ENCODE measurements around the gene BHLHE41. TPM values are rescaled to one million over a fixed set of nuclear protein-coding genes. Genes with fewer than 3 reads are reported as not detected.

BHLHE41 gene
- total and polyA plus RNA-seq, 9 of the 15 experiments (the other 6 are each of a cell fraction or from before 2014, with no cell fraction given): not detected

GRCh38 chr12:26102953-26103352 lies 21.9 kb downstream of the BHLHE41 start (continued):
- TF ChIP-seq, protein P1, sequence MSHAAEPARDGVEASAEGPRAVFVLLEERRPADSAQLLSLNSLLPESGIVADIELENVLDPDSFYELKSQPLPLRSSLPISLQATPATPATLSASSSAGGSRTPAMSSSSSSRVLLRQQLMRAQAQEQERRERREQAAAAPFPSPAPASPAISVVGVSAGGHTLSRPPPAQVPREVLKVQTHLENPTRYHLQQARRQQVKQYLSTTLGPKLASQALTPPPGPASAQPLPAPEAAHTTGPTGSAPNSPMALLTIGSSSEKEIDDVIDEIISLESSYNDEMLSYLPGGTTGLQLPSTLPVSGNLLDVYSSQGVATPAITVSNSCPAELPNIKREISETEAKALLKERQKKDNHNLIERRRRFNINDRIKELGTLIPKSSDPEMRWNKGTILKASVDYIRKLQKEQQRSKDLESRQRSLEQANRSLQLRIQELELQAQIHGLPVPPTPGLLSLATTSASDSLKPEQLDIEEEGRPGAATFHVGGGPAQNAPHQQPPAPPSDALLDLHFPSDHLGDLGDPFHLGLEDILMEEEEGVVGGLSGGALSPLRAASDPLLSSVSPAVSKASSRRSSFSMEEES (CRISPR knock-in tag; IDR thresholded peaks at IDR 0.05): no peak
- TF ChIP-seq ILF3 (IDR thresholded peaks at IDR 0.05; ENCODE audit: borderline replicate concordance) (no peak), CBFA2T3 (IDR thresholded peaks at IDR 0.05) (no peak), ZBTB17 (CRISPR knock-in tag; IDR thresholded peaks at IDR 0.05) (no peak), JUNB (CRISPR knock-in tag; conservative IDR thresholded peaks at IDR 0.05) (no peak)

DNA sequence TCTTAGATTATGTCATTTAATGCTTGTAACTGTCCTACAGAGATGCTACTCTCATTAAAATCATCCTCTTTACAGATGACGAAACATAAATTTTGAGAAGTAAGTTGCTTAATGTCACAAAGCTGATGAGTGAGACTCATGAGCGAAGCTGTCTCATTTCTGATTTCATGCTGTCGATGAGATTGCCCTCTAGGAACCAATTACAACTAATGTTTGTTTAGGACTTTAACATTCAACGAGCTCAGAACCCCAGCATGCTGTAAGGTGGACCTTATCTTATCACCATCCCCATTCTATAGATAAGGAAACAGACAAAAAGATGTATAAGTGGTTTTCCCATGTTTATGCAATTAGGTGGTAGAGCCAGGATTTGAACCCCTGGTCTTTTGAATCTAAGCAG lies 23.1 kb downstream of the BHLHE41 start:
- intact Hi-C loops (cut with micrococcal nuclease): no loop called here
- TF ChIP-seq, protein P2, sequence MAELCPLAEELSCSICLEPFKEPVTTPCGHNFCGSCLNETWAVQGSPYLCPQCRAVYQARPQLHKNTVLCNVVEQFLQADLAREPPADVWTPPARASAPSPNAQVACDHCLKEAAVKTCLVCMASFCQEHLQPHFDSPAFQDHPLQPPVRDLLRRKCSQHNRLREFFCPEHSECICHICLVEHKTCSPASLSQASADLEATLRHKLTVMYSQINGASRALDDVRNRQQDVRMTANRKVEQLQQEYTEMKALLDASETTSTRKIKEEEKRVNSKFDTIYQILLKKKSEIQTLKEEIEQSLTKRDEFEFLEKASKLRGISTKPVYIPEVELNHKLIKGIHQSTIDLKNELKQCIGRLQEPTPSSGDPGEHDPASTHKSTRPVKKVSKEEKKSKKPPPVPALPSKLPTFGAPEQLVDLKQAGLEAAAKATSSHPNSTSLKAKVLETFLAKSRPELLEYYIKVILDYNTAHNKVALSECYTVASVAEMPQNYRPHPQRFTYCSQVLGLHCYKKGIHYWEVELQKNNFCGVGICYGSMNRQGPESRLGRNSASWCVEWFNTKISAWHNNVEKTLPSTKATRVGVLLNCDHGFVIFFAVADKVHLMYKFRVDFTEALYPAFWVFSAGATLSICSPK (IDR thresholded peaks at IDR 0.05; ENCODE audit: borderline replicate concordance): no peak
- no peak for TF ChIP-seq SMARCA5 (IDR thresholded peaks at IDR 0.05)
- TF ChIP-seq ELK1 (CRISPR knock-in tag; IDR thresholded peaks at IDR 0.05): no peak
- TF ChIP-seq ZNF766 (CRISPR knock-in tag; conservative IDR thresholded peaks at IDR 0.05): no peak
- TF ChIP-seq CEBPG (CRISPR knock-in tag; IDR thresholded peaks at IDR 0.05): no peak
- TF ChIP-seq CEBPG (tag; conservative IDR thresholded peaks at IDR 0.05 in 1 of 2, IDR thresholded peaks at IDR 0.05 in 1 of 2): peak in 1 of 2 experiments; percentile 47; a peak in 1 of 4 replicates
- TF ChIP-seq, protein P1 (CRISPR knock-in tag; IDR thresholded peaks at IDR 0.05): no peak
- no peak for TF ChIP-seq ZNF282 (CRISPR knock-in tag; IDR thresholded peaks at IDR 0.05)
- CTCF ChIA-PET (ENCODE audit: low intra/inter-chr PET ratio): interaction anchor here (1.1 kb wide), 1 partner anchor 16 kb away, joined by 3 read pairs; no protein-coding TSS in a partner anchor
- H2AFZ ChIP-seq (ENCODE audit: low read depth, low read length): no peak overlapping the region
- no peaks in the 10 kb centered on the region for H3K4me1 ChIP-seq (replicated peaks in 1 of 2; ENCODE audit: control insufficient read depth in 2 of 2, insufficient read depth in 2 of 2, low read length in 2 of 2)
- FAIRE-seq (no peak), ATAC-seq (no peak), DNase-seq (ENCODE audit: extremely low read depth in 1 of 4, low spot score in 3 of 4) (no peak)
- no peaks in the 10 kb centered on the region for H3K9me3 ChIP-seq (replicated peaks; ENCODE audit: control insufficient read depth, insufficient read depth, low read depth, low read length)
- H3K9ac ChIP-seq (ENCODE audit: insufficient read depth in 1 of 2, low read depth in 2 of 2, low read length in 2 of 2): no peak overlapping the region
- no peaks in the 10 kb centered on the region for H3K9me1 ChIP-seq (ENCODE audit: control insufficient read depth, insufficient read depth, low read length)
- no peak overlapping the region for H3K4me3 ChIP-seq
- WGBS (ENCODE audit: insufficient coverage, low coverage, missing lambda C conversion rate): 5% methylated on average over 4 of the region's 4 CpGs
- H4K20me1 ChIP-seq (replicated peaks; ENCODE audit: control insufficient read depth, insufficient read depth, low read length): no peaks in the 10 kb centered on the region
- no peak overlapping the region for H3K27ac ChIP-seq (ENCODE audit: extremely low read depth, low read depth, low read length)
- BruUV-seq (replicated peaks): no TSS peak
- in situ Hi-C loops (cut with MboI): no loop called here
- POLR2A ChIA-PET: interaction anchor here (0.6 to 1.5 kb wide), 3 partner anchors 10 to 538 kb away, joined by 3 read pairs; no protein-coding TSS in a partner anchor
- H3K79me2 ChIP-seq (ENCODE audit: control insufficient read depth, insufficient read depth, low read length): no peaks in the 10 kb centered on the region
- peaks cover 5 to 12% of the 10 kb centered on the region in 2 experiments; a peak in 3 of 5 replicates for H3K27me3 ChIP-seq (ENCODE audit: control insufficient read depth in 2 of 2, insufficient read depth in 2 of 2, low read length in 2 of 2)
- H3K4me2 ChIP-seq (ENCODE audit: insufficient read depth, low read length): no peak overlapping the region
- no peaks in the 10 kb centered on the region for H3K36me3 ChIP-seq (ENCODE audit: control insufficient read depth, insufficient read depth, low read length)

All from K562 (cell line).